ACHN (cell line): ENCODE data around the gene PPP2R3B.
"Not testable (repeated sequence)": the region's sequence is repeated elsewhere in the genome, so short reads cannot be mapped to it uniquely, and the experiment has no call there.

ENCODE experiments used
- DNase-seq: peaks from one replicate; pipeline ENCODE4 v3.0.0-alpha.2; 2015
- in situ Hi-C: cut with HindIII; loops from 2 replicates; pipeline ENCODE4 v1.10.0; 2017; ENCODE audit warnings: low sequenced_read_pairs, low pct_ligation_motif_present, low pct_unique_long_range_greater_than_20kb

The PPP2R3B gene

DNA sequence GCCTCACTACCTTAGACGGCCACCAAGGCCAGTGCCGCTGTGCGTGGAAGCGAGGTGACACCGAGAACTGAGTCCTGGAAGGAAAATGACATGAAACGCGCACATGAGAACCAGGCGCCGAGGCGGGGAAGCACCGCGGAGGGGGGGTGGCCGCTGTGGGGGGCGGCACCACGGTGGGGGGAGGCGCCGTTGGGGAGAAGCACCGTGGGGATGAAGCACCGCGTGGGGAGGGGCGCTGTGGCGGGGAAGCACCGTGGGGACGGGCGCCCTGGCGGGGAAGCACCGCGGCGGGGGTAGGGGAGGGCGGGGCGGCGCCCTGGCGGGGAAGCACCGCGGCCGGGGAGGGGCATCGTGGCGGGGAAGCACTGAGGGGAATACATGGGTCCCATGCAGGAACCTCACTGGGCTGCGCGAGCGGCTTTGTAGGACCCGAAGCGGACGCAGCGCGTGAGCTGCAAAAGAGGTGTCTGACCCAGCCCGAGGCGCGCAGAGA, 28.0 kb downstream of the PPP2R3B start:
- no peak for DNase-seq
- in situ Hi-C loops: no loop called here

DNA sequence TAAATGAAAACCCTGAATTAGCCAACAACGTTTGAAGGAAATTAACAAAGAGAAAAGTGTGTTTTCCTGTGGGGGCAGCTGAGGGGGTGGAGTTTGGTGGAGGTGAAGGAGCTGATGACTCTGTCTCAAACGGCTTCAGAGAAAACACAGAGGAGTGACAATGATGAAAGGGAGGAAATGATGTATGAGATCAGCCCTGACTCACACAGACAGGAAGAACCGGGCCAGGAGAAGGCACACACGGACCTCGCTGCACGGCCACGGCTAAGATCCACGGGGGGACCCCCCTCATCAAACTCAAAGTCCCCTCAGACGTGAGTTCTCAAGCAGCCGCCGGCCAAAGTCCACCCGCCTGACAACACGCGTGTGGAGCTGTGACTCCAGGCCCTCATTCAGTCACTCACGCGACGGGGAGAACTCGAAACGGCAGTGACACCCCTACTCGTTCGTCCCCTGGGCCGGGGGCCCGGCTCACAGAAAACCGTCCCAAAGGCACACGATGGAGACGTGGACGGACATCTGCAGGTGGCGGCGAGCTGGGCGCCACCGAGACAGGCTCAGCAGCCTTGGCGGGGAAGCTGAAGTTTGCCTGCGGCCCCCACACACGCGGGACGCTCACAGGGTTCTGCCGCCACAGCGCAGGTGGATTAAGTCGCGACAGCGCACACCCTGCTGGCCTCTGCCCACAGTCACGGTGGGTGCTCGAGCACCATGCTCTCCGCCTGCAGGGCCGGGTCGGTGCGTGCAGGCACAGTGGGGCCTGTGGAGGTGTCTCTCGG, 28.8 kb downstream of the PPP2R3B start:
- in situ Hi-C loops: no loop called here
- peak; percentile 0 for DNase-seq

DNA sequence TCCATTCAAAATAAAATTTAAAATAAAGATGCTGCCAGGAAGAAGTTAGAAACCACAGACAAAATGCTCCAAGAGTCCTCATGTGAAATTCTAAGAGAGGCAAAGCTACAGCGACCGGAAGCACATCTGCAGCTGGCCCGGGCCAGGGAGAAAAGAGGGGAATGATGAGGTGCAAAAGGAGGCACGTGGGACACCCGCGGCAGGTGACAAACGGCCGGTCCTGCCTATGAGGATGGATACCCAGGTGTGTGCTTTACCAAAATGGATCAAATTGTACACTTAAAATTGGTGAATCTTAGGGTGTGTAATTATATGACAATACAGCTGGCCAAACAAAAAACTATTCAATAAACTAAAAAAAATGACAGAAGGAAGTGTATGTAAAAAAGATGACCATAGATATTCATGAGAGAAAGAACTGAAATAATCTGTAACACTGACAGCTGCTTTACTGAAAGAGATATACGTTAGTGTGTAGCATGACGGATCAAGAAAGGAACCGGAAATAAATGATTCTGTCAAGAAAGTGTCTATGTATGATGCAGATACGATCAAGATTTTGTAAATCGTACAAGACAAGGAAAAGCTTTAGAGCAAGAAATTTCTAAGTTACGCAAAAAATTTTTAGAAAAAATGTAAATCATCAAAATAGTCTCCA, 29.5 kb downstream of the PPP2R3B start:
- in situ Hi-C loops: no loop called here
- DNase-seq: no peak

DNA sequence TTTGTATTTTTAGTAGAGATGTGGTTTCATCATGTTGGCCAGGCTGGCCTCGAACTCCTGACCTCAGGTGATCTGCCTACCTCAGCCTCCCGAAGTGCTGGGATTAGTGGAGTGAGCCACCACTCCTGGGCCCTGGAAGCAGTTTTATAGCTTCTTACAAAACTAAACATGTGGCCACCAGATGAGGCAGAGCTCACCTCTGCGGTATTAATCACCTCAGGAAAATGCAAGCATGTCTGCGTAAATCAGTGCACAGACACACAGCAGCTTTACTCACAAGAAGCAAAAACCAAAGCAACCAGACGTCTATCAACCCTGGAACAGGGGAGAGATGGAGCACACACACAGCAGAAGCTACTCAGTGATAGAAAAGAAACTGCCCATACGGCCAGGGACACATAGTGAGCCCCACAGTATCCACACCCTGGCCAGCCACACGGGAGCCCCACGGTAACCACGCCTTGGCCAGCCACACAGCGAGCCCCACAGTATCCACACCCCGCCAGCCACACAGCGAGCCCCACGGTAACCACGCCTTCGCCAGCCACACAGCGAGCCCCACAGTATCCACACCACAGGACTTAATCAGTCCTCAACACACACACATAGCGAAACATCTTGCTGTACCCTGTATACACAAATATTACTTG, 30.2 kb downstream of the PPP2R3B start:
- DNase-seq: no peak
- in situ Hi-C loops: no loop called here

DNA sequence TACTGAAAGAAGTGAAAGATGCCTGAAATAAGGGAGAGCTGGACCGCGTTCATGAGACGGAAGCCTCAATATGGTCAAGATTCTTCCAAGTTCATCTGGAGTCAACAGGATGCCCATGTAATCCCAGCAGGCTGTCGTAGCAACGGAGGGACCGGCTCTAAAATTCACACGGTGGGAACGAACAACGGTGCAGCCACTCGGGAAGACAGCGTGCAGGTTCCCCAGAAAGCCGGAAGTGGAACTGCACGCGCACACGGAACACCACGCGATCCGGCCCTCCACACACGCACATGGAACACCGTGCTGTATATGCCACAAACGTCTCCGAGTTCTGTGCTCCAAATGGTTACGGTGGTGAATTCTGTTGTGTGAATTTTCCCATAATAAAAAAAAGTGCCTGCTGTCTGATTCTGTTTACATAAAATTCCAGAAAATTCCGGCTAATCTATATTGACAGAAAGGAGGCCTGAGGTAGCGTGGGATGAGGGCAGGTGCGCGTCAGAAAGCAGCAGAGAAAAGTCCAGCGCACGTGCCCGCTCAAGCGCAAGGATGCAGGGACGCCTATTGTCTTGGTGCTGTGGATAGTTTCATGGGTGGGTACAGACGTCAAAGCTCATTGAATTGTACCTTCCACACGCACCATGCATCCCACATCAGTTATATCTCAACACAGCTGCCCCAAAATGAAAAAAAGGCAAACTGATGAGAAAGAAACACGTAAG, 31.2 kb downstream of the PPP2R3B start:
- in situ Hi-C loops: no loop called here
- DNase-seq: no peak

DNA sequence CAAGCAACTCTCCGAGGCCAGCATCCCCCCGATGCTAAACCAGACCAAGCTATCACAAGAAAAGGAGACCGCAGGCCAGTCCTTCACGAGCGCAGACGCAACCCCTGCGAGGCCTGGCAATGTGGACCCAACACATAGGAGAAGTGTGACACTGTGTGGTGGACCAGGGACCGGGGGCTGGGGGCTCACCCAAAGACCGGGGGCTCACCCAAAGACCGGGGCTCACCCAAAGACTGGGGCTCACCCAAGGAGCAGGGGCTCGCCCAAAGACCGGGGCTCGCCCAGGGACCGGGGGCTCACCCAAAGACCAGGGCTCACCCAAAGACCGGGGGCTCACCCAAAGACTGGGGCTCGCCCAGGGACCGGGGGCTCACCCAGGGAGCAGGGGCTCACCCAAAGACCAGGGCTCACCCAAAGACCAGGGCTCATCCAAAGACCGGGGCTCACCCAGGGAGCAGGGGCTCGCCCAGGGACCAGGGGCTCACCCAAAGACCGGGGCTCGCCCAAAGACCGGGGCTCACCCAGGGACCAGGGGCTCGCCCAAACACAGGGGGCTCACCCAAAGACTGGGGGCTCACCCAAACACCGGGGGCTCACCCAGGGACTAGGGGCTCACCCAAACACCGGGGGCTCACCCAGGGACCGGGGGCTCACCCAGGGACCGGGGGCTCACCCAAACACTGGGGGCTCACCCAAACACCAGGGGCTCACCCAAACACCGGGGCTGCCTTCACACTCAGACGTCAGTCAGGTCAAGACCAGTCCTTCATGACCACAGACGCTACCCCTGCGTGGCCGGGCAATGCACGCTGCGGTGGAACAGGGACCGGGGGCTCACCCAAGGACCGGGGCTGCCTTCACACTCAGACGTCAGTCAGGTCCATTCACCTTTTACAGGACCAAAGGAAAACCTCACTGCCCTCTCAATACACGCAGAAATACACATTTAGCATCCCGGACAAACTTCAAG, 32.9 kb downstream of the PPP2R3B start:
- no peak for DNase-seq
- in situ Hi-C loops: no loop called here

DNA sequence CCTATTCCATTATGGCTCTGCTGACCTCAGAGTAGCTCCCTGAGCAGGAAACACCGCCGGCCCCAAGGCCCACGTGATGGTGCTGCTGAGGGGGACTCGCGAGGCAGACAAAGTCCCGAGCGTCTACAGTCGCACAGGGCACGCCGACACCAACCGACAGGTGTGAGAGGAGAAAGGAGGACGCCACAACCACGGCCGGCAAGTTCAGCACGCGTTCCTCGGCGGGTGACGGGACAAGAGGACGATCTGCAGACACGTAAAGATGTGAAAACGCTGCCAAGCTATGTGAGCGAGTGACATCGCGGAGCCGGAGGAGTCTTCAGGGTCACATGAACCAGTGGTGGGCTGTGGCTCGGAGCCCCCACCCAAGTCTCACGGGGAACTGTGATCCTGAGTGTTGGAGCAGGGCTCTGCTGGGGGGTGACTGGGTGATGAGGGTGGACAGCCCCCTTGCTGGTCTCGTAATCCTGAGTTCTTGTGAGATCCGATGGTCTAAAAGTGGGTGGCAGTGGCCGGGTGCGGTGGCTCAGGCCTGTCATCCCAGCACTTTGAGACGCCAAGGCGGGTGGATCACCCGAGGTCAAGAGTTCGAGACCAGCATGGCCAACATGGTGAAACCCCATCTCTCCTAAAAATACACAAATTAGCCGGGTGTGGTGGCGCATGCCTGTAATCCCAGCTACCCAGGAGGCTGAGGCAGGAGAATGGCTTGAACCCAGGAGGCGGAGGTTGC, 34.0 kb downstream of the PPP2R3B start:
- in situ Hi-C loops: no loop called here
- DNase-seq: no peak

DNA sequence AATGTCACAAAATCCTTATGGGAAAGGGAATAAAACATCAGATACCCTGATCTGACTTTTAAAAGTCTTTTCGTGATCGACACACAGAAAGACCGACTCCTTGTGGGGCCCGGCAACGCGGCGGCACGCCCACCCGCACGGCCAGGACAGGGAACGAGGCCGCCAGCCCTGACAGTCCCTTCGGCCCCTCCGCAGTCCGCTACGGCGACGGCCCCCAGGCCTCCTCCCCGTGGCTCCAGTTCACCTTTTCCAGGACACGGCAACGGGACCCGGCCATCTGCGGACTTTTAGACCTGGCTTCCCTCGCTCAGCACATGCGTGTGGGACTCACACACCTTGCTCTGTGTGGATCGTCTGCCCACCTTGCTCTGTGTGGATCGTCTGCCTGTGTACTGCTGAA, 34.5 kb downstream of the PPP2R3B start:
- in situ Hi-C loops: no loop called here
- DNase-seq: no peak

DNA sequence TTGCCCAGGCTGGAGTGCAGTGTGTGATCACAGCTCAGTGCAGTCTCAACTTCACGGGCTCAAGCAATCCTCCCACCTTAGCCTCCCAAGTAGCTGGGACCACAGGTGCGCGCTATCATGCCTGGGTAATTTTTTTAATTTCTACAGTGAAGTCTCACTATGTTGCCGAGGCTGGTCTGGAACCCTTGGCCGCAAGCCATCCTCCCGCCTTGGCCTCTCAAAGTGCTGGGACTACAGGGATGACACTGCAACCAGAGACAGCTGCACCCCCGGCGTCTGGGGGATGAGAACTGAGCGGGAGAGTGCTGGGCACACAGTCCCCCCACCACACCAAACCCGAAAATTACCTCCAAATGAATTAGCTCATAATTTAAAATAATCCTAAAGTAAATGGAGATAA, 35.0 kb downstream of the PPP2R3B start:
- in situ Hi-C loops: no loop called here

DNA sequence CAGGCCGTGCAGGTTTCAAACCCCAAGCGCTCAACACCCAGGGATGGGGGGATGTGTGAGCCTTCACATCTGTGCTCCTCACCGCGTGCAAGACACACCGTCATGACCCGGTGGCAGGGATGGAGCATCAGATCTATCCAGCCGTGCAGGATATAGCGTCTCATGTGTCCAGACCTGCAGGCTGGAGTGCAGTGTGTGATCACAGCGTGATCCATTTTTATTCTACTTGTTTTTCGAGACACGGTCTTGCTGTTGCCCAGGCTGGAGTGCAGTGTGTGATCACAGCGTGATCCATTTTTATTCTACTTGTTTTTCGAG, 35.4 kb downstream of the PPP2R3B start:
- DNase-seq, in situ Hi-C loops: not testable (repeated sequence)

More for the DNA sequence above, 35.0 kb downstream of the PPP2R3B start:
- DNase-seq: no peak

DNA sequence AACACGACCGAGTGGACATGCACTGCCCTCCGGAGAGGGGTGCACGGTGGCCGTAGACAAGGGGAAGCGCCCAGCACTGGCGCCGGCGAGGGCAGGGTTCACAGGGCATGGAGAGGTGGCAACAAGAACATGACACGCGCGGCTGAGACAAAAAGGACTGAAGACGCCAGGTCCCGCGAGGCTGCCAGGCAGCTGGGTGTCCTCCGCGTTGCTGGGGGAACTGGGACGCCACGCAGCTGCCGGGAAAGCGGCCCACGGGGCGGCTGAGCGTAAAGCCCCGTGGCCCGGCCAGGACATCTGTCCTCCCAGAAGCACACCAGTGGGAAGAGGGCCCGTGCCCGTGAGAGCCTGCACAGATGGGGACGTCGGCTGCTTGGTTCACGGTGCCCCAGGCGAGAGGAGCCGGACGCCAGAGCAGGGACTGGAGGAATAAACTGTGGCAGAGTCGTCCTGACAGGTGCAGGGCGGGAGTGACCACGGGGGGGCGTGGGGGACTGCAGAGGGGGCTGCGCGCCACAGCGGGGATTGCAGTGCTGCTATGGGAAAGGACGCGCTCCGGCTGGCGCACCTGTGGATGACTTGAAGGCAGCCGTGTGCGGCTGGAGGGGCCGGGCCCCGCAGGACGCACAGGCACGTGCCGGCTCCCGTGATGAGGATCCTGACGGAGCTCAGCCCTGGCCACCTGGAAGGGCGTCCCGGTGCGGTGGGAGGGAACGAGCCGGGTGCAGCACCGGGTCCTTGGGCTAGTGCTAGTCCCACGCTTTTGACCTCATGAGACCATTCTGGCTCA, 36.0 kb downstream of the PPP2R3B start:
- no peak for DNase-seq
- in situ Hi-C loops: no loop called here

DNA sequence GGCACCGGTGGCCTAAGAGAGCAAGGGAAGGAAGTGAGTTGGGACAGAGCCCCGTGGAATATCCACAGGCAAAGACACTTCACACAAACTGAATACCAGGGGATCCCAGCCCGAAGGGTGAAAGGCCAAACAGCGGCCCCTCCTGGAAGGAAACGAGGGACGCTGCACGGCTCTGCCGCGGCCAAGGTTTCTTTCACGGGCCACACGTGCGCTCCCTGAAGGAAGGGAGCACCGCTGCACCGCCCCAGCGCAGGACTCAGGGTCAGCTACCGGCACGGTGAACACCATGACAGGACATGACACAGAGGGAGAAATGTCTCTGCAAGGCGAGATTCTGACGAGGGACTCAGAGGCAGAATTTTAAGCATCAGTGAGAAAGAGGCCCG, 36.6 kb downstream of the PPP2R3B start:
- no peak for DNase-seq
- in situ Hi-C loops: no loop called here

DNA sequence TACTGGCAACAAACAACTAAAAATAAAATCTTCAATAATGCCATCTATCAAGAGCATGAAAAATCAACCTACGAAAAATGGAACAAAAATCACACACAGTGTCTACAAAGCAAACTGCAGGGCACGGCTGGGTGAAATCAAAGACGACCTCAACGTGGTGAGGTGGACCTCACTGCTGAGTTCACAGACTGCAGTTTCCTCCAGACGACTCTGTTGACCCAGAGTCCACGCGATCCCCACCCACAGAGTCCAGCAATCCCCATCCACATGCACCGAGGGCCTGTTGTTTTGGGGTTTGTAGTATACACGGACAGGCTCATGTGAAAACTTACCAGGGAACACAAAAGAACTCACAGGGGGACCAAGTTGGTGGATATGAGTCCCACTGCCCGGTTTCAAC, 37.0 kb downstream of the PPP2R3B start:
- in situ Hi-C loops: no loop called here

DNA sequence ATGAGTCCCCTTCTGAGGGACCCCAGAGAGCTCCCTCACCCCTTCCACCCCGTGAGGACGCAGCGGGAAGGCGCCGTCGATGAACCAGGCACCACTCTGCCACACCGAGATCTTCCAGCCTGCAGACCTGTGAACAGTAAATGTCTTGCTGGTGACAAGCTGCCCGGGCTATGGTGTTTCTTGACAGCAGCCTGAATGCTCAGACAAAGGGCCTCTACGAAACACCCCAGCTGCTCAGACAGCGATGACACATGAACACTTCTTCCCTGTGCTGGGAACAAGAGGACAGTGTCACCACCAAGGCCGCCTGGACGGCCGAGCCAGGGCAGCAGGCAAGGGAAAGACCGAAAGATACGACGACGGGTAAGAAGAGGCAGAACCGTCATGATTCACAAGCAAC, 37.5 kb downstream of the PPP2R3B start:
- in situ Hi-C loops: no loop called here
- no peak for DNase-seq

More for the DNA sequence above, 37.0 kb downstream of the PPP2R3B start:
- no peak for DNase-seq

DNA sequence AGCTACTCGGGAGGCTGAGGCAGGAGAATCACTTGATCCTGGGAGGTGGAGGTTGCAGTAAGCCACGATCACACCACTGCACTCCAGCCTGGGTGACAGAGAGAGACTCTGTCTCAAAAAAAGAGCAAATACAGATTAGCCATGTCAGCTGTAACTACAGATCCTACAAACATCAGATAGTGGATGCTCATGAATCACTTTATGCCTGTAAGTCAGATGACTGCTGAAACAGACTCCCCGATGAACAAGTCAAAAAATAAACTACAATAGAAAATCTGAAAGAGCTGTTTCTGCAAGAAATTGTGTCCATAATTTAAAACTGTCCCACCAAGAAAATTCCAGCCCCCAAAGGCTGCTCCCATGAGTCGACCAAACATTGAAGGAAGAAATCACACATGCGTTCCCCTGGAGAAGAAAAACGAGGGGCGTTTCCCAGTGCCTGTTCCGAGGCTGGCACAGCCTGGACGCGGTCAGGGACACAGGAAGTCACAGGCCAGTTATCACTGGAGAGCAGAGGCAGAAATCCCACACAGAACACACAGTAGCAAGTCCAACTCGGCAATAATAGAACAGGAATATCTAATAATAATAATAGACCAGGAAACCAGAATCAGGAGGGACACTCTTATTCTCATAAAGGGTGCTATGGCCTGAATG, 38.1 kb downstream of the PPP2R3B start:
- in situ Hi-C loops: no loop called here
- no peak for DNase-seq

DNA sequence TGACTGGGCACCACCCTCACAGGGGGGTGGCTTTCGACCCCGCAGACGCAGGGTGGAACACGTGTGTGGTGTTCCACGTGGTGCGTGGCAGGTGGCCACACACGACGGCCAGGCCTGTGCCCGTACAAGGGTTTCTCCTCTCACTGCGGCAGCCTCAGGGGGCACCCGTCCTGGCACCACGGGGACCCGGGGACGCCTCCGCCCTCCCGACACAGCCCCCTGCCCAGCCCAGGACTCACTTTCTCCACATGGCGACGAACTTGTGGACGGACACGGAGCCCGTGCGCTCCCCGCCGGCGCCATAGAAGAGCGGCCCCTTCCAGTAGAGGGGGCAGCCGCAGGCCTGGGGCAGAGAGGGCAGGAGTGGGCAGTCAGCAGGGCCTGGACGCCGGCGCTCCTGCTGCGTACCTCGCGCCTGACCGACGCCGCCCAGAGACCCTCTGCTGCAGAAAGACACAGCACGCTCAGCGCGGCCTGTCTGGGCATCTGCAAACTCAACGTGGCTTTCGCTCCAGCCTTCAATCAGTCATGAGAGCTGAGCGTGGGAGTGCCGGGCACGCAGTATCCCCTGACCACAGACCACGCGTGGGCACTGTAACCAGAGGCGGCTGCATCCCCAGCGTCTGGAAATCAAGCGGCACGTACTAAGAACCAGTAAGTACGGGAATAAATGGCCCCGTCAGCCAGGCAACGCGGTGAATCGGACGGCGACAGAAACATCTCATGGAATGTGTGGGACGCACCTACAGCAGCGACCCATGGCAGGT, 39.2 kb downstream of the PPP2R3B start:
- DNase-seq: no peak
- in situ Hi-C loops: no loop called here
